OCI-LY3 (cell line): ENCODE data around the gene TTL.

Experiments
- EZH2phosphoT487 ChIP-seq: fragments of 200-600 bp; shearing (Covaris generic); IDR thresholded peaks from 2 replicates; pipeline ENCODE4 v1.6.1; 2018; ENCODE audit warnings: antibody characterized with exemption, mixed run types, low read depth
- TF ChIP-seq, protein P1 (sequence below): fragments of 200-600, 300-600 bp; sonication (generic); IDR thresholded peaks from 2 replicates; pipeline ENCODE4 v1.5.1; 2014; ENCODE audit warnings: antibody characterized with exemption, low read length, low read depth

DNA sequence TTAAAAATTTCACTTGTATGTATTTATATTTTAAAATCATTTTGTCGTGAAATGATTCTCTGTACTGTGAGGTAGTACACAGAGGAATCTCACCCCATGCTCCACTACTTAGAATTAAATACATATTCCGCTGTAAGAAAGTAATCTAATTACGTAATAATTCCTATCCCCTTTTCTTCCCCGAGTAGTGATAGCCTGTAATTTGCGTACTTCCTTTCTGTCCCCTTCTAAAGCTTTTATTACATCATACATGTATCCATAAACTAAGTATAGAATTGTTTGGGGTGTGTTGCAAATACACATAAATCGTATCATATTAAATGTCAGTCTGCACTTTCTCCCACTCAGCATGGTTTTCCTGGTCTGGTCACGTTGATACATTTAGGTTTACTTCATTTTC, 90.0 kb downstream of the TTL start:
- TF ChIP-seq, protein P1, sequence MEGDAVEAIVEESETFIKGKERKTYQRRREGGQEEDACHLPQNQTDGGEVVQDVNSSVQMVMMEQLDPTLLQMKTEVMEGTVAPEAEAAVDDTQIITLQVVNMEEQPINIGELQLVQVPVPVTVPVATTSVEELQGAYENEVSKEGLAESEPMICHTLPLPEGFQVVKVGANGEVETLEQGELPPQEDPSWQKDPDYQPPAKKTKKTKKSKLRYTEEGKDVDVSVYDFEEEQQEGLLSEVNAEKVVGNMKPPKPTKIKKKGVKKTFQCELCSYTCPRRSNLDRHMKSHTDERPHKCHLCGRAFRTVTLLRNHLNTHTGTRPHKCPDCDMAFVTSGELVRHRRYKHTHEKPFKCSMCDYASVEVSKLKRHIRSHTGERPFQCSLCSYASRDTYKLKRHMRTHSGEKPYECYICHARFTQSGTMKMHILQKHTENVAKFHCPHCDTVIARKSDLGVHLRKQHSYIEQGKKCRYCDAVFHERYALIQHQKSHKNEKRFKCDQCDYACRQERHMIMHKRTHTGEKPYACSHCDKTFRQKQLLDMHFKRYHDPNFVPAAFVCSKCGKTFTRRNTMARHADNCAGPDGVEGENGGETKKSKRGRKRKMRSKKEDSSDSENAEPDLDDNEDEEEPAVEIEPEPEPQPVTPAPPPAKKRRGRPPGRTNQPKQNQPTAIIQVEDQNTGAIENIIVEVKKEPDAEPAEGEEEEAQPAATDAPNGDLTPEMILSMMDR: no peak
- TF ChIP-seq EZH2phosphoT487: no peak
